B cell (primary cell): ENCODE measurements around the gene ZNF774. TPM values are rescaled to one million over a fixed set of nuclear protein-coding genes. Genes with fewer than 3 reads are reported as not detected.

Source experiments
- ATAC-seq: fragments of 200-7000 bp; cut with Tn5 transposase; one replicate; pipeline ENCODE4 v1.10.0; 2021; ENCODE audit warnings: low read depth, mild to moderate bottlenecking, moderate number of reproducible peaks, moderate library complexity
- CTCF ChIA-PET: fragments of 350-600 bp; sonication (Branson Sonifier 250); formaldehyde crosslinking; loops from one replicate; lab custom pipeline; 2021; ENCODE audit warnings: antibody characterized with exemption, inconsistent platforms; lab: Charles Lee
- POLR2A ChIA-PET: fragments of 350-600 bp; sonication (Branson Sonifier 250); formaldehyde crosslinking; loops from one replicate; lab custom pipeline; 2021; ENCODE audit warnings: antibody characterized with exemption; lab: Charles Lee
- DNase-seq: peaks from one replicate; pipeline ENCODE4 v3.0.0; 2013
- H2AFZ ChIP-seq: 2 replicates; pipeline ENCODE4 v1.6.1; 2012; ENCODE audit warnings: mild to moderate bottlenecking, low read depth, low read length; ENCODE audit not compliant: insufficient read depth, poor library complexity, severe bottlenecking
- H3K27ac ChIP-seq, 2 donors: 1 replicate in 1 of 2; 2 replicates in 1 of 2; pipeline ENCODE4 v1.5.1; 2012 to 2013; ENCODE audit warnings: low read length in 2 of 2, mild to moderate bottlenecking in 2 of 2, moderate library complexity in 1 of 2
- H3K27me3 ChIP-seq, 4 experiments: fragments of 200-600 bp in 1 of 4; sonication (generic) in 1 of 4; replicated peaks in 1 of 4; 1 replicate in 2 of 4; 2 replicates in 2 of 4; pipeline versions ENCODE4 v1.6.1 to v1.7.0; 2013 to 2016; ENCODE audit warnings: low read length in 3 of 4, mild to moderate bottlenecking in 2 of 4, mixed read lengths in 1 of 4, moderate library complexity in 1 of 4; ENCODE audit not compliant: insufficient read depth in 4 of 4, control insufficient read depth in 3 of 4; ENCODE audit errors: control extremely low read depth in 1 of 4
- H3K36me3 ChIP-seq, 2 experiments: replicated peaks in 1 of 2; 1 replicate in 1 of 2; 2 replicates in 1 of 2; pipeline versions ENCODE4 v1.6.1 to v1.7.1; 2013; ENCODE audit warnings: low read length in 1 of 2; ENCODE audit not compliant: insufficient read depth in 2 of 2, control insufficient read depth in 1 of 2; ENCODE audit errors: control extremely low read depth in 1 of 2, extremely low read depth in 1 of 2
- H3K4me1 ChIP-seq, 2 donors: fragments of 200-600 bp in 1 of 2; sonication (generic) in 1 of 2; 1 replicate in 1 of 2; 2 replicates in 1 of 2; pipeline versions ENCODE4 v1.5.1 to v1.6.1; 2013 to 2017; ENCODE audit warnings: low read length in 2 of 2; ENCODE audit not compliant: control insufficient read depth in 2 of 2, insufficient read depth in 2 of 2
- H3K4me2 ChIP-seq: replicated peaks from 2 replicates; pipeline ENCODE3; 2012; ENCODE audit warnings: mild to moderate bottlenecking, low read depth, low read length; ENCODE audit not compliant: poor library complexity, severe bottlenecking
- H3K4me3 ChIP-seq, 5 experiments: fragments of 200-600 bp in 1 of 5; sonication (generic) in 1 of 5; 1 replicate in 3 of 5; 2 replicates in 2 of 5; pipeline versions ENCODE4 v1.5.1 to v1.7.0; 2011 to 2016; ENCODE audit warnings: low read length in 4 of 5, mild to moderate bottlenecking in 4 of 5, low read depth in 2 of 5, control low read depth in 1 of 5, moderate library complexity in 1 of 5; ENCODE audit not compliant: insufficient read depth in 1 of 5; ENCODE audit errors: control extremely low read depth in 1 of 5, extremely low read depth in 1 of 5
- H3K79me2 ChIP-seq: fragments of 200-600 bp; sonication (generic); one replicate; pipeline ENCODE4 v1.6.0; 2016; ENCODE audit warnings: low read length; ENCODE audit not compliant: control insufficient read depth, insufficient read depth
- H3K9ac ChIP-seq: fragments of 200-600 bp; sonication (generic); 2 replicates; pipeline ENCODE4 v1.6.1; 2017; ENCODE audit warnings: mild to moderate bottlenecking, low read length, moderate library complexity
- H3K9me3 ChIP-seq, 3 donors: one replicate each; pipeline versions ENCODE4 v1.6.1 to v1.7.1; 2013; ENCODE audit warnings: low read length in 2 of 3; ENCODE audit not compliant: control insufficient read depth in 2 of 3, insufficient read depth in 1 of 3; ENCODE audit errors: control extremely low read depth in 1 of 3
- H4K20me1 ChIP-seq: 2 replicates; pipeline ENCODE4 v1.6.0; 2012; ENCODE audit warnings: mild to moderate bottlenecking, low read length; ENCODE audit not compliant: insufficient read depth, control insufficient read depth, poor library complexity, severe bottlenecking
- H3K27ac Mint-ChIP-seq: one replicate; pipeline ENCODE4 v1.8.0; 2021; ENCODE audit warnings: mixed read lengths
- H3K27me3 Mint-ChIP-seq: one replicate; pipeline ENCODE4 v1.8.0; 2021; ENCODE audit warnings: mixed read lengths
- H3K4me1 Mint-ChIP-seq: one replicate; pipeline ENCODE4 v1.8.0; 2021; ENCODE audit warnings: mixed read lengths
- H3K4me3 Mint-ChIP-seq: one replicate; pipeline ENCODE4 v1.8.0; 2021; ENCODE audit warnings: mixed read lengths
- H3K9me3 Mint-ChIP-seq: one replicate; pipeline ENCODE4 v1.8.0; 2022; ENCODE audit warnings: mixed read lengths; ENCODE audit not compliant: insufficient read depth
- EZH2 ChIP-seq: IDR thresholded peaks from 2 replicates; pipeline ENCODE4 v1.6.1; 2012; ENCODE audit warnings: borderline replicate concordance, low read depth, mild to moderate bottlenecking, moderate library complexity, low read length; ENCODE audit not compliant: insufficient read depth, poor library complexity, severe bottlenecking
- WGBS: methylation state at CpG from one replicate; pipeline ENCODE4 v1.1.5; 2013; ENCODE audit warnings: missing lambda C conversion rate; ENCODE audit not compliant: insufficient coverage; 5-methylcytosine and 5-hydroxymethylcytosine counted together
- intact Hi-C: fragments of 100-400 bp; cut with micrococcal nuclease; formaldehyde crosslinking; loops from one replicate; pipeline ENCODE4 v1.10.0; 2022
- polyA plus RNA-seq: library from polyadenylated mRNA; depleted of rRNA; stranded (reverse); fragments of >200 nt; gene quantifications from 2 replicates; pipeline ENCODE4 v1.2.3, GENCODE V29; 2012
- total RNA-seq, 2 donors: library from RNA; stranded (reverse); fragments of 120-200 nt in 1 of 2; gene quantifications; 1 replicate in 1 of 2; 2 replicates in 1 of 2; pipeline versions ENCODE4 v1.2.3 to v1.2.4, GENCODE V29; 2013 to 2022
- TF ChIP-seq, protein P1 (sequence below): fragments of 200-600 bp; IDR thresholded peaks from one replicate; pipeline ENCODE4 v1.8.0; 2022; ENCODE audit warnings: antibody characterized with exemption, mild to moderate bottlenecking

ZNF774 gene
- total and polyA plus RNA-seq, 2 donors (not counting 1 experiment from before 2014, with no cell fraction given): 0.19 to 0.54 TPM

DNA sequence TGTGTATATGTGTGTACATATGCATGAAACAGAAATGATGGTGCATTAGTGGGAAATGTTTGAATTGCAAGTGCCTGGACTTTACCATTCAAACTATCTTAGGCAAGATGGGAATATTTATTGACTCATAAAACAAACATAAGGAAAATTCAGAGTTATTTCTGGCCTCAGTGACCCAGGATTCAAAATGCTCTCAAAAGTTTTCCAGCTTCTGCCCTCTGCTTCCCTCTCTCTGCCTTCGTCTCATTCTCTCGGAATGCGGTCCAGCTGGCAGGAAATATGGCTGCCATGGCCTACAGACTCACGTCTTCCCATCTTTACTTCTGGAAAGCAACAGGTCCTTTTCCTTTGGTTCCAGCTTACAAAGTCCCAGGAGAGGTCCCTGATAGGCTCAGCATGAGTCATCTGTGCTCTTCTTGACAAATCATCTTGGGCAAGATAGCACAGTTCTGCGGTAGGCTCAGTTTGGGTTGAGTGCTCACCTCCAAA, 8.7 kb upstream of the ZNF774 start:
- Histone ChIP-seq H3K27me3 (no peaks in the 10 kb centered on the region), H2AFZ (no peak overlapping the region), H3K4me3 (no peak overlapping the region), H3K27ac (no peak overlapping the region), H3K4me2 (no peak overlapping the region), H3K4me1 (peaks cover 8% of the 10 kb centered on the region in 2 donors), H4K20me1 (no peaks in the 10 kb centered on the region), H3K9ac (no peak overlapping the region), H3K9me3 (no peaks in the 10 kb centered on the region), H3K79me2 (no peaks in the 10 kb centered on the region), H3K36me3 (no peaks in the 10 kb centered on the region)
- H3K27me3 Mint-ChIP-seq: no peaks in the 10 kb centered on the region
- DNase-seq (no peak), ATAC-seq (no peak)
- TF ChIP-seq EZH2: no peak
- TF ChIP-seq, protein P1, sequence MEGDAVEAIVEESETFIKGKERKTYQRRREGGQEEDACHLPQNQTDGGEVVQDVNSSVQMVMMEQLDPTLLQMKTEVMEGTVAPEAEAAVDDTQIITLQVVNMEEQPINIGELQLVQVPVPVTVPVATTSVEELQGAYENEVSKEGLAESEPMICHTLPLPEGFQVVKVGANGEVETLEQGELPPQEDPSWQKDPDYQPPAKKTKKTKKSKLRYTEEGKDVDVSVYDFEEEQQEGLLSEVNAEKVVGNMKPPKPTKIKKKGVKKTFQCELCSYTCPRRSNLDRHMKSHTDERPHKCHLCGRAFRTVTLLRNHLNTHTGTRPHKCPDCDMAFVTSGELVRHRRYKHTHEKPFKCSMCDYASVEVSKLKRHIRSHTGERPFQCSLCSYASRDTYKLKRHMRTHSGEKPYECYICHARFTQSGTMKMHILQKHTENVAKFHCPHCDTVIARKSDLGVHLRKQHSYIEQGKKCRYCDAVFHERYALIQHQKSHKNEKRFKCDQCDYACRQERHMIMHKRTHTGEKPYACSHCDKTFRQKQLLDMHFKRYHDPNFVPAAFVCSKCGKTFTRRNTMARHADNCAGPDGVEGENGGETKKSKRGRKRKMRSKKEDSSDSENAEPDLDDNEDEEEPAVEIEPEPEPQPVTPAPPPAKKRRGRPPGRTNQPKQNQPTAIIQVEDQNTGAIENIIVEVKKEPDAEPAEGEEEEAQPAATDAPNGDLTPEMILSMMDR: no peak
- ChIA-PET CTCF (interaction anchor here (0.7 kb wide), 1 partner anchor 53 kb away, joined by 3 read pairs; no protein-coding TSS in a partner anchor), POLR2A (no interaction called here)
- no peak overlapping the region for H3K27ac Mint-ChIP-seq
- 90% methylated on average over 5 of the region's 5 CpGs for whole genome bisulfite sequencing
- H3K4me1 Mint-ChIP-seq: peaks cover 9% of the 10 kb centered on the region
- H3K9me3 Mint-ChIP-seq: no peaks in the 10 kb centered on the region
- intact Hi-C loops: no loop called here
- H3K4me3 Mint-ChIP-seq: no peak overlapping the region

DNA sequence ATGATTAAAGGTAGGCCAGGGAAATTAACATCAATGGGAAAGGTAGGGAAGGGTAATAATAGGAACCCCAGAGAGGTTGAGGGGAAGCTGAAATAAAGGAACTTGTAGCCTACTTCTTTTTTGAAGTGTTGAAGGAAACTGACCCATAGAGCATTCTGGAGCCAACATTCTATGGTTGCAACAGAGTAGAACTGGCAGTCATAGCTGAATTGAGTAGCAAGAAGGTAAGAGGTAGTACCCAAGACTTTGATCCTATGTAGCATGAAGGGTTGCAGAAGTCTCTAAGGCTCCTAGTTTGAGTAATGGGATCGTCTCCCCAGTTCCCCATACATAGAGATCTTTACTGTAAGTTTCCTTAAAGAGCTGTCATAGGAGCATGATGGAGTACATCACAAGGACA, 7.4 kb upstream of the ZNF774 start:
- ATAC-seq (no peak), DNase-seq (no peak)
- no peaks in the 10 kb centered on the region for H3K27me3 ChIP-seq
- H3K27ac Mint-ChIP-seq: no peak overlapping the region
- peaks cover 9% of the 10 kb centered on the region for H3K4me1 Mint-ChIP-seq
- no peaks in the 10 kb centered on the region for H3K79me2 ChIP-seq
- H3K4me3 ChIP-seq: no peak overlapping the region
- no peak for TF ChIP-seq EZH2
- TF ChIP-seq, protein P1: no peak
- intact Hi-C loops: no loop called here
- no peaks in the 10 kb centered on the region for H3K36me3 ChIP-seq
- no peaks in the 10 kb centered on the region for H3K27me3 Mint-ChIP-seq
- ChIA-PET CTCF (interaction anchor here (0.9 to 1.6 kb wide), 2 partner anchors 16 to 25 kb away, joined by 4 read pairs; no protein-coding TSS in a partner anchor), POLR2A (interaction anchor here (0.5 to 0.6 kb wide), 2 partner anchors 13 to 44 kb away, joined by 3 to 4 read pairs; no protein-coding TSS in a partner anchor)
- H3K9ac ChIP-seq: no peak overlapping the region
- no peak overlapping the region for H3K4me2 ChIP-seq
- H3K9me3 Mint-ChIP-seq: no peaks in the 10 kb centered on the region
- no CpG with 5 or more reads among the region's 1 CpG for WGBS
- H3K27ac ChIP-seq: no peak overlapping the region
- peaks cover 8% of the 10 kb centered on the region in 2 donors for H3K4me1 ChIP-seq
- no peak overlapping the region for H2AFZ ChIP-seq
- H3K4me3 Mint-ChIP-seq: no peak overlapping the region
- no peaks in the 10 kb centered on the region for H3K9me3 ChIP-seq
- H4K20me1 ChIP-seq: no peaks in the 10 kb centered on the region
